HG02588 (cell line): Measurements from ENCODE around the gene IMPA2.

Experiments used
- ATAC-seq: cut with Tn5 transposase; IDR thresholded peaks from one replicate; pipeline ENCODE4 v1.9.1; 2021; ENCODE audit warnings: mild to moderate bottlenecking, moderate library complexity; ENCODE audit not compliant: unreplicated experiment

IMPA2 gene

GRCh38 chr18:12046046-12046750 is 64.9 kb downstream of the IMPA2 start:
- no peak for ATAC-seq

GRCh38 chr18:12046751-12047335 is 65.5 kb downstream of the IMPA2 start:
- ATAC-seq, result no peak

GRCh38 chr18:12048010-12048826 is 66.9 kb downstream of the IMPA2 start:
- no peak for ATAC-seq

- ATAC-seq, result no peak
Measured at GRCh38 chr18:12048827-12049175, 67.5 kb downstream of the IMPA2 start.

- peak; percentile 88 for ATAC-seq
Measured at GRCh38 chr18:12049978-12050811, 68.9 kb downstream of the IMPA2 start.

- ATAC-seq, result no peak
Measured at GRCh38 chr18:12052866-12053265, 71.6 kb downstream of the IMPA2 start.

GRCh38 chr18:12053289-12053688 is 72.0 kb downstream of the IMPA2 start:
- ATAC-seq, result no peak

GRCh38 chr18:12056034-12056883 is 75.0 kb downstream of the IMPA2 start:
- no peak for ATAC-seq

- ATAC-seq, result no peak
Measured at GRCh38 chr18:12056884-12057402, 75.6 kb downstream of the IMPA2 start.

GRCh38 chr18:12057419-12058039 is 76.2 kb downstream of the IMPA2 start:
- ATAC-seq, result no peak

GRCh38 chr18:12059334-12060181 is 78.3 kb downstream of the IMPA2 start:
- no peak for ATAC-seq

- no peak for ATAC-seq
Measured at GRCh38 chr18:12060182-12060870, 79.0 kb downstream of the IMPA2 start.

- ATAC-seq, result no peak
Measured at GRCh38 chr18:12061685-12062084, 80.4 kb downstream of the IMPA2 start.

GRCh38 chr18:12062974-12063373 is 81.7 kb downstream of the IMPA2 start:
- ATAC-seq, result no peak

GRCh38 chr18:12064086-12064763 is 82.9 kb downstream of the IMPA2 start:
- ATAC-seq, result no peak

- ATAC-seq, result no peak
Measured at GRCh38 chr18:12065397-12065796, 84.1 kb downstream of the IMPA2 start.

GRCh38 chr18:12066910-12067511 is 85.7 kb downstream of the IMPA2 start:
- ATAC-seq, result no peak
